ENCODE results near the gene VSTM2L. TPM values are rescaled to one million over a fixed set of nuclear protein-coding genes. Genes with fewer than 3 reads are reported as not detected.

The VSTM2L gene
- total RNA-seq, 4 donors from 2014 or later, result 0.78 to 1.4 TPM; not detected in 2

- no peak overlapping the region for H3K27ac ChIP-seq
- H3K27me3 ChIP-seq, result peaks cover 77% of the 10 kb centered on the region
Measured at GRCh38 chr20:37907677-37908401, 4.9 kb downstream of the VSTM2L start.

DNA sequence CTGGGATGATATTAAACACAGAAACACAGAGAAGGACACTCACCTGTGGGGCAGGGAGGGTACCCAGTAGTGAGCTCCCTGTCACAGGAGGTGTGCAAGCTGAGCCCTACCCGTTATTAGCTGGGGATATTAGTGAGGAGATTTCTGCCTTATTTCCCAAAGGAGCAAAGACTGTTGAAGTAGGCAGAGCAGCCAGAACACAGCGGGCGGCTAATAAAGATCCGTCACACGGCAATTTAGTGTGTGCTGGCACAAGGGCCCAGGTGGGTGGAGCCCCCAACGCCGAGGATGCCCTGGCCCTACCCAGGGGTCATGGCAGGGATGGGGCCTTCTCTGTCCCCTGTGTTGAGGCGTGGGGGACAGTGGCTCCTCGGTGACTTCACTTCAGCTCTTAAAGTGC, 8.3 kb downstream of the VSTM2L start:
- no peaks in the 10 kb centered on the region for H3K9me3 ChIP-seq
- DNase-seq (ENCODE audit: low spot score in 2 of 2), result no peak
- H3K36me3 ChIP-seq, result no peaks in the 10 kb centered on the region
- TF ChIP-seq, protein P1, sequence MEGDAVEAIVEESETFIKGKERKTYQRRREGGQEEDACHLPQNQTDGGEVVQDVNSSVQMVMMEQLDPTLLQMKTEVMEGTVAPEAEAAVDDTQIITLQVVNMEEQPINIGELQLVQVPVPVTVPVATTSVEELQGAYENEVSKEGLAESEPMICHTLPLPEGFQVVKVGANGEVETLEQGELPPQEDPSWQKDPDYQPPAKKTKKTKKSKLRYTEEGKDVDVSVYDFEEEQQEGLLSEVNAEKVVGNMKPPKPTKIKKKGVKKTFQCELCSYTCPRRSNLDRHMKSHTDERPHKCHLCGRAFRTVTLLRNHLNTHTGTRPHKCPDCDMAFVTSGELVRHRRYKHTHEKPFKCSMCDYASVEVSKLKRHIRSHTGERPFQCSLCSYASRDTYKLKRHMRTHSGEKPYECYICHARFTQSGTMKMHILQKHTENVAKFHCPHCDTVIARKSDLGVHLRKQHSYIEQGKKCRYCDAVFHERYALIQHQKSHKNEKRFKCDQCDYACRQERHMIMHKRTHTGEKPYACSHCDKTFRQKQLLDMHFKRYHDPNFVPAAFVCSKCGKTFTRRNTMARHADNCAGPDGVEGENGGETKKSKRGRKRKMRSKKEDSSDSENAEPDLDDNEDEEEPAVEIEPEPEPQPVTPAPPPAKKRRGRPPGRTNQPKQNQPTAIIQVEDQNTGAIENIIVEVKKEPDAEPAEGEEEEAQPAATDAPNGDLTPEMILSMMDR (IDR thresholded peaks at IDR 0.05), result no peak
- no peak for TF ChIP-seq POLR2AphosphoS5 (IDR thresholded peaks at IDR 0.05)
- no peak for TF ChIP-seq POLR2A (IDR thresholded peaks at IDR 0.05)
- no peak for TF ChIP-seq EP300 (IDR thresholded peaks at IDR 0.05)
- H3K27me3 ChIP-seq, result peaks cover 77% of the 10 kb centered on the region
- no peak overlapping the region for H3K27ac ChIP-seq
- H3K4me3 ChIP-seq, result no peak overlapping the region
- 20% methylated on average over 9 of the region's 9 CpGs for WGBS
- peaks cover 23% of the 10 kb centered on the region for H3K4me1 ChIP-seq

More at GRCh38 chr20:37907677-37908401, 4.9 kb downstream of the VSTM2L start:
- Histone ChIP-seq H3K4me3 (no peak overlapping the region), H3K9me3 (no peaks in the 10 kb centered on the region), H3K36me3 (no peaks in the 10 kb centered on the region), H3K4me1 (peaks cover 13% of the 10 kb centered on the region)
- 45% methylated on average over 17 of the region's 17 CpGs for WGBS
- TF ChIP-seq EP300 (IDR thresholded peaks at IDR 0.05) (no peak), POLR2A (IDR thresholded peaks at IDR 0.05) (no peak), POLR2AphosphoS5 (IDR thresholded peaks at IDR 0.05) (no peak)
- TF ChIP-seq, protein P1 (IDR thresholded peaks at IDR 0.05), result no peak
- DNase-seq (ENCODE audit: low spot score in 2 of 2), result no peak

DNA sequence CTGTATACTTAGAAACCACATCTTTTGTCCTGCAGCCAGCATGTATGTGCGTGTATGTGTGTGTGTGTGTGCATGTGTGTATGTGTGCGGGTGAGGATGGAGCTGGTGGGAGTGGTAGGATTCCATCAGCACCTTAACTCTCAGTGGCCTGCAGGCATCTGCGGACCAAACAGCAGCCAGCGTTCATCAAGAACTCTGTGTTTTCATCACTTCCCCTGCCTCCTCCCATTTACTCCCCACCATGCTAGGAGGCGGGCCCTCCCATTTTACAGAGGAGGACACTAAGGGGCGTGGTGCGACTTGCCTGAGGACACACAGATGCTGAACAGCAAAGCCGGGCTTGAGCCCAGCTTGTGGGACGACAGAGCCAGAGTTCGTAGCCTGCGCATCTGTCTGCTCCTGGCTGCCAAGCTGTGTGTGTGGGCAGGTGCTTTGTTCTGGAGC, 8.9 kb downstream of the VSTM2L start:
- no peak for DNase-seq (ENCODE audit: low spot score in 2 of 2)
- H3K4me3 ChIP-seq, result no peak overlapping the region
- no peaks in the 10 kb centered on the region for H3K36me3 ChIP-seq
- peaks cover 25% of the 10 kb centered on the region for H3K4me1 ChIP-seq
- no peak overlapping the region for H3K27ac ChIP-seq
- H3K9me3 ChIP-seq, result no peaks in the 10 kb centered on the region
- H3K27me3 ChIP-seq, result peaks cover 78% of the 10 kb centered on the region
- TF ChIP-seq, protein P1 (IDR thresholded peaks at IDR 0.05), result no peak
- no peak for TF ChIP-seq POLR2AphosphoS5 (IDR thresholded peaks at IDR 0.05)
- no peak for TF ChIP-seq EP300 (IDR thresholded peaks at IDR 0.05)
- TF ChIP-seq POLR2A (IDR thresholded peaks at IDR 0.05), result no peak
- WGBS, result 12% methylated on average over 7 of the region's 11 CpGs

- Histone ChIP-seq H3K36me3 (no peaks in the 10 kb centered on the region), H3K9me3 (no peaks in the 10 kb centered on the region), H3K4me3 (no peak overlapping the region), H3K27ac (no peak overlapping the region), H3K4me1 (peaks cover 25% of the 10 kb centered on the region), H3K27me3 (peaks cover 83% of the 10 kb centered on the region)
- no peak for DNase-seq (ENCODE audit: low spot score in 2 of 2)
- WGBS, result 62% methylated on average over 6 of the region's 6 CpGs
- TF ChIP-seq POLR2AphosphoS5 (IDR thresholded peaks at IDR 0.05) (no peak), POLR2A (IDR thresholded peaks at IDR 0.05) (no peak), EP300 (IDR thresholded peaks at IDR 0.05) (no peak)
- TF ChIP-seq, protein P1 (IDR thresholded peaks at IDR 0.05), result no peak
Measured at GRCh38 chr20:37912874-37913273, 9.9 kb downstream of the VSTM2L start.

DNA sequence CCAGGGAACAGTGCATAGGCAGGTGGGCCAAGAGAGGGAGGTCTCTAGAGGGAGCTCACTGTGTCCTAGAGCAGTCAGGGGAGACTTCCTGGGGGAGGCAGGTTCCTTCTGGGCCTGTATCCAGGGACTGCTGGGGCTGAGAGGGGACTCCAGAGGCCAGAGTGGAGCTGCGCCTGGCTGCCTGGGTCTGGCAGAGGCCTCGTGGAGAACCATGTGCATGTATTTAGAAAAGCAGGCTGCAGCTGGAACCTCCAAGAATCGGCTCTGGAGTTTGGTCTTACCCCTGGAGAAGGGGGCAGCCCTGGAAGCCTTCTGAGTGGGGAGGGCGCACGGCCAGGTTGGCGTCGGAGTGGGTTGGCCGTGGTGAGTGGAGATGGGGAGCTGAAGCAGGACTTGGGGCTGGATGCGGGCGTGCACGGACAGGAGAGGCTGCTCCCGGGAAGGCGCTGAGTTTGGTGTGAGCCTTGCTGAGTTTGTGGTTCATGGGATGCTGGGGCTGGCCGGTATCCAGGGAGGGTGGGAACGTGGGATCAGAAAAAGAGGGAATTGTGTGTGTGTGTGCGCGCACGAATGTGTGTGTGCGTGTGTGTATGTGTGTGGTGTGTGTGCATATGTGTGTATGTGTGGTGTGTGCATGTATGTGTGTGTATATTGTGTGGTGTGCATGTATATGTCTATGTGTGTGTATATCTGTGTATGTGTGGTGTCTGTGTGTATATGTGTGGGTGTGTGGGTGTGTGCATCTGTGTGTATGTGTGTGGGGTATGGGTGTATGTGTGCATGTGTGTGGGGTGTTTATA, 10.8 kb downstream of the VSTM2L start:
- Histone ChIP-seq H3K4me3 (no peak overlapping the region), H3K36me3 (no peaks in the 10 kb centered on the region), H3K4me1 (peaks cover 25% of the 10 kb centered on the region), H3K27ac (no peak overlapping the region), H3K27me3 (peaks cover 90% of the 10 kb centered on the region), H3K9me3 (no peaks in the 10 kb centered on the region)
- TF ChIP-seq POLR2AphosphoS5 (IDR thresholded peaks at IDR 0.05) (no peak), POLR2A (IDR thresholded peaks at IDR 0.05) (no peak), EP300 (IDR thresholded peaks at IDR 0.05) (no peak)
- TF ChIP-seq, protein P1 (IDR thresholded peaks at IDR 0.05), result no peak
- WGBS, result 34% methylated on average over 17 of the region's 19 CpGs
- no peak for DNase-seq (ENCODE audit: low spot score in 2 of 2)

Measured in suprapubic skin (tissue), 4 donors.